Astrocyte (in vitro differentiated cells and primary cell): Measurements from ENCODE around the gene HTR3D. TPM values are rescaled to one million over a fixed set of nuclear protein-coding genes. Genes with fewer than 3 reads are reported as not detected.

Experiments used
- DNase-seq: peaks from one replicate; pipeline ENCODE4 v3.0.0-alpha.2; 2010; ENCODE audit warnings: low read depth
- FAIRE-seq: peaks from 2 replicates; lab custom pipeline; 2011; peaks lifted over from hg19 to GRCh38; lab: Jason Lieb, UNC
- H2AFZ ChIP-seq: 2 replicates; pipeline ENCODE4 v1.6.0; 2012; ENCODE audit warnings: low read depth, low read length, inconsistent platforms
- H3K27ac ChIP-seq: 2 replicates; pipeline ENCODE4 v1.5.1; 2011; ENCODE audit warnings: low read depth, low read length, inconsistent platforms
- H3K27me3 ChIP-seq: 2 replicates; pipeline ENCODE4 v1.6.0; 2011; ENCODE audit warnings: low read length, inconsistent platforms; ENCODE audit not compliant: insufficient read depth
- H3K36me3 ChIP-seq: 2 replicates; pipeline ENCODE4 v1.5.1; 2011; ENCODE audit warnings: low read length, inconsistent platforms; ENCODE audit not compliant: insufficient read depth
- H3K4me1 ChIP-seq: 2 replicates; pipeline ENCODE4 v1.5.1; 2011; ENCODE audit warnings: low read length, inconsistent platforms; ENCODE audit not compliant: insufficient read depth
- H3K4me2 ChIP-seq: 2 replicates; pipeline ENCODE4 v1.6.0; 2012; ENCODE audit warnings: low read length, inconsistent platforms
- H3K4me3 ChIP-seq: 2 replicates; pipeline ENCODE4 v1.5.1; 2011; ENCODE audit warnings: low read depth, mild to moderate bottlenecking, low read length, inconsistent platforms; ENCODE audit not compliant: insufficient read depth
- H3K79me2 ChIP-seq: 2 replicates; pipeline ENCODE4 v1.6.0; 2012; ENCODE audit warnings: mild to moderate bottlenecking, low read length, inconsistent platforms; ENCODE audit not compliant: insufficient read depth
- H3K9ac ChIP-seq: 2 replicates; pipeline ENCODE4 v1.6.0; 2012; ENCODE audit warnings: mild to moderate bottlenecking, low read length, inconsistent platforms
- H3K9me3 ChIP-seq: 2 replicates; pipeline ENCODE4 v1.5.1; 2012; ENCODE audit warnings: low read depth, mild to moderate bottlenecking, low read length, inconsistent platforms; ENCODE audit not compliant: insufficient read depth
- H4K20me1 ChIP-seq: 2 replicates; pipeline ENCODE4 v1.6.0; 2012; ENCODE audit warnings: low read length, inconsistent platforms; ENCODE audit not compliant: insufficient read depth
- H3K27ac Mint-ChIP-seq: one replicate; pipeline ENCODE4 v1.8.0; 2021; ENCODE audit warnings: mild to moderate bottlenecking, mixed read lengths; ENCODE audit not compliant: unreplicated experiment
- H3K27me3 Mint-ChIP-seq: one replicate; pipeline ENCODE4 v1.8.0; 2021; ENCODE audit warnings: low read depth, mixed read lengths; ENCODE audit not compliant: unreplicated experiment
- H3K36me3 Mint-ChIP-seq: one replicate; pipeline ENCODE4 v1.8.0; 2021; ENCODE audit warnings: low read depth, mixed read lengths; ENCODE audit not compliant: unreplicated experiment
- H3K4me1 Mint-ChIP-seq: one replicate; pipeline ENCODE4 v1.8.0; 2021; ENCODE audit warnings: low read depth, mixed read lengths; ENCODE audit not compliant: unreplicated experiment
- H3K4me3 Mint-ChIP-seq: one replicate; pipeline ENCODE4 v1.8.0; 2021; ENCODE audit warnings: mild to moderate bottlenecking, moderate library complexity, mixed read lengths; ENCODE audit not compliant: unreplicated experiment
- H3K9me3 Mint-ChIP-seq: one replicate; pipeline ENCODE4 v1.8.0; 2021; ENCODE audit warnings: mild to moderate bottlenecking, mixed read lengths; ENCODE audit not compliant: unreplicated experiment
- CTCF ChIP-seq: IDR thresholded peaks from 2 replicates; pipeline ENCODE4 v1.5.1; 2011; ENCODE audit warnings: low read depth, mild to moderate bottlenecking, inconsistent platforms, low read length, moderate library complexity; ENCODE audit not compliant: insufficient read depth
- EZH2 ChIP-seq: IDR thresholded peaks from 2 replicates; pipeline ENCODE4 v1.6.1; 2012; ENCODE audit warnings: mild to moderate bottlenecking, low read length, inconsistent platforms; ENCODE audit not compliant: insufficient read depth
- total RNA-seq: library from RNA; stranded (reverse); gene quantifications from 2 replicates; pipeline ENCODE4 v1.2.1, GENCODE V29; 2021

The HTR3D gene
- total RNA-seq, 1 donor from 2014 or later = not detected

- no peak overlapping the region for H3K9ac ChIP-seq
- TF ChIP-seq CTCF (no peak), EZH2 (no peak)
- H3K4me2 ChIP-seq = no peak overlapping the region
- no peaks in the 10 kb centered on the region for H3K9me3 Mint-ChIP-seq
- H3K79me2 ChIP-seq = no peaks in the 10 kb centered on the region
- no peaks in the 10 kb centered on the region for H3K27me3 ChIP-seq
- H4K20me1 ChIP-seq = no peaks in the 10 kb centered on the region
- H3K4me3 ChIP-seq = no peak overlapping the region
- no peaks in the 10 kb centered on the region for H3K4me1 Mint-ChIP-seq
- H3K27ac Mint-ChIP-seq = no peak overlapping the region
- H3K36me3 ChIP-seq = no peaks in the 10 kb centered on the region
- peaks cover 22% of the 10 kb centered on the region for H3K27me3 Mint-ChIP-seq
- H3K36me3 Mint-ChIP-seq = no peaks in the 10 kb centered on the region
- H2AFZ ChIP-seq = no peak overlapping the region
- no peak overlapping the region for H3K27ac ChIP-seq
- no peak for FAIRE-seq
- DNase-seq = no peak
- H3K4me1 ChIP-seq = peaks cover 4% of the 10 kb centered on the region
- no peak overlapping the region for H3K4me3 Mint-ChIP-seq
- H3K9me3 ChIP-seq = no peaks in the 10 kb centered on the region
These were observed 27.9 kb downstream of the HTR3D start for GRCh38 chr3:184059424-184059823.

GRCh38 chr3:184062637-184063036 is 31.1 kb downstream of the HTR3D start:
- peaks cover 4% of the 10 kb centered on the region for H3K4me1 ChIP-seq
- Mint-ChIP-seq H3K36me3 (no peaks in the 10 kb centered on the region), H3K4me3 (no peak overlapping the region), H3K9me3 (no peaks in the 10 kb centered on the region), H3K27ac (no peak overlapping the region), H3K27me3 (peaks cover 20% of the 10 kb centered on the region), H3K4me1 (no peaks in the 10 kb centered on the region)
- no peaks in the 10 kb centered on the region for H3K9me3 ChIP-seq
- H3K4me2 ChIP-seq = no peak overlapping the region
- no peak overlapping the region for H3K9ac ChIP-seq
- no peak overlapping the region for H3K27ac ChIP-seq
- no peak for FAIRE-seq
- TF ChIP-seq EZH2 = no peak
- no peak for TF ChIP-seq CTCF
- H3K79me2 ChIP-seq = no peaks in the 10 kb centered on the region
- H4K20me1 ChIP-seq = no peaks in the 10 kb centered on the region
- no peaks in the 10 kb centered on the region for H3K27me3 ChIP-seq
- H2AFZ ChIP-seq = no peak overlapping the region
- DNase-seq = no peak
- H3K4me3 ChIP-seq = no peak overlapping the region
- no peaks in the 10 kb centered on the region for H3K36me3 ChIP-seq

GRCh38 chr3:184066211-184066610 is 34.7 kb downstream of the HTR3D start:
- Mint-ChIP-seq H3K4me1 (no peaks in the 10 kb centered on the region), H3K36me3 (no peaks in the 10 kb centered on the region), H3K27me3 (peaks cover 13% of the 10 kb centered on the region), H3K27ac (no peak overlapping the region), H3K9me3 (no peaks in the 10 kb centered on the region), H3K4me3 (no peak overlapping the region)
- Histone ChIP-seq H2AFZ (no peak overlapping the region), H3K4me2 (no peak overlapping the region), H3K9ac (no peak overlapping the region), H3K4me1 (no peaks in the 10 kb centered on the region), H3K27ac (no peak overlapping the region), H4K20me1 (no peaks in the 10 kb centered on the region), H3K4me3 (no peak overlapping the region), H3K36me3 (no peaks in the 10 kb centered on the region), H3K79me2 (no peaks in the 10 kb centered on the region), H3K9me3 (no peaks in the 10 kb centered on the region), H3K27me3 (no peaks in the 10 kb centered on the region)
- FAIRE-seq (no peak), DNase-seq (no peak)
- TF ChIP-seq CTCF = no peak
- TF ChIP-seq EZH2 = no peak
